Ishikawa (cell line): ENCODE data around the gene ZNF48.

Experiments used
- CEBPB ChIP-seq: IDR thresholded peaks from 2 replicates; pipeline ENCODE4 v1.6.1; 2012
- CREB1 ChIP-seq: IDR thresholded peaks from 2 replicates; pipeline ENCODE4 v1.6.1; 2012; ENCODE audit warnings: low read depth
- EGR1 ChIP-seq: IDR thresholded peaks from 2 replicates; pipeline ENCODE4 v1.6.1; 2012
- EP300 ChIP-seq: IDR thresholded peaks from 2 replicates; pipeline ENCODE4 v1.6.1; 2012; ENCODE audit warnings: borderline replicate concordance
- FOXM1 ChIP-seq: IDR thresholded peaks from 2 replicates; pipeline ENCODE4 v1.6.1; 2012; ENCODE audit warnings: low read depth, borderline replicate concordance
- MAX ChIP-seq: IDR thresholded peaks from 2 replicates; pipeline ENCODE4 v1.6.1; 2012
- NFIC ChIP-seq: IDR thresholded peaks from 2 replicates; pipeline ENCODE4 v1.6.1; 2012
- RAD21 ChIP-seq: IDR thresholded peaks from 2 replicates; pipeline ENCODE4 v1.6.1; 2012; ENCODE audit warnings: low read depth
- REST ChIP-seq: IDR thresholded peaks from 2 replicates; pipeline ENCODE4 v1.6.1; 2012; ENCODE audit warnings: low read depth, mild to moderate bottlenecking
- TAF1 ChIP-seq: IDR thresholded peaks from 2 replicates; pipeline ENCODE4 v1.6.1; 2012; ENCODE audit warnings: low read depth, mild to moderate bottlenecking
- TCF12 ChIP-seq: IDR thresholded peaks from 2 replicates; pipeline ENCODE4 v1.6.1; 2012; ENCODE audit warnings: low read depth
- TEAD4 ChIP-seq: IDR thresholded peaks from 2 replicates; pipeline ENCODE4 v1.6.1; 2012
- USF1 ChIP-seq: IDR thresholded peaks from 2 replicates; pipeline ENCODE4 v1.6.1; 2012
- YY1 ChIP-seq: IDR thresholded peaks from 2 replicates; pipeline ENCODE4 v1.6.1; 2012; ENCODE audit warnings: low read depth
- ZBTB7A ChIP-seq: IDR thresholded peaks from 2 replicates; pipeline ENCODE4 v1.6.1; 2012; ENCODE audit warnings: low read depth

ZNF48 gene

GRCh38 chr16:30376461-30376902, 18.7 kb upstream of the ZNF48 start:
- TF ChIP-seq EP300 (no peak), USF1 (no peak), TCF12 (no peak), FOXM1 (no peak), CEBPB (no peak)

- TF ChIP-seq RAD21, result no peak
- TF ChIP-seq REST, result no peak
- TF ChIP-seq YY1, result no peak
- TF ChIP-seq MAX, result no peak
- TF ChIP-seq TAF1, result no peak
- no peak for TF ChIP-seq FOXM1
- no peak for TF ChIP-seq EP300
- no peak for TF ChIP-seq TEAD4
- TF ChIP-seq NFIC, result no peak
- TF ChIP-seq EGR1, result no peak
- TF ChIP-seq TCF12, result no peak
- no peak for TF ChIP-seq ZBTB7A
- no peak for TF ChIP-seq CEBPB
- no peak for TF ChIP-seq USF1
- no peak for TF ChIP-seq CREB1
Measured at GRCh38 chr16:30377050-30377811, 18.0 kb upstream of the ZNF48 start.

GRCh38 chr16:30377812-30378235, 17.4 kb upstream of the ZNF48 start:
- TF ChIP-seq NFIC, result no peak
- 0 out of 2 replicates have a peak, but pooled peaks have one; percentile 16 for TF ChIP-seq TCF12
- TF ChIP-seq ZBTB7A, result 0 out of 2 replicates have a peak, but pooled peaks have one; percentile 41
- peak; percentile 95 for TF ChIP-seq EGR1
- TF ChIP-seq CREB1, result peak; percentile 78
- no peak for TF ChIP-seq TEAD4
- no peak for TF ChIP-seq FOXM1
- peak; percentile 82 for TF ChIP-seq MAX
- TF ChIP-seq EP300, result peak; percentile 25; the same call in 1 of the 2 replicates
- no peak for TF ChIP-seq CEBPB
- TF ChIP-seq TAF1, result peak; percentile 63
- no peak; the same call in 1 of the 2 replicates for TF ChIP-seq USF1
- TF ChIP-seq YY1, result no peak
- TF ChIP-seq REST, result no peak

GRCh38 chr16:30378236-30379157, 16.7 kb upstream of the ZNF48 start:
- no peak for TF ChIP-seq TEAD4
- TF ChIP-seq MAX, result peak; percentile 86
- 0 out of 2 replicates have a peak, but pooled peaks have one; percentile 11 for TF ChIP-seq USF1
- TF ChIP-seq TAF1, result peak; percentile 67
- peak; percentile 35; the same call in 1 of the 2 replicates for TF ChIP-seq YY1
